Posterior cingulate gyrus (tissue), 11 donors: ENCODE measurements around the gene FIBP.

ENCODE experiments used
- DNase-seq, 10 donors: peaks; one replicate each; pipeline versions ENCODE4 v3.0.0 to v3.0.0-alpha.2; 2020 to 2021; ENCODE audit warnings: mixed read lengths in 3 of 10
- intact Hi-C: fragments of 100-400 bp; cut with DNase I; formaldehyde crosslinking; loops from one replicate; pipeline ENCODE4 v1.15.1; 2023

The FIBP gene

DNA sequence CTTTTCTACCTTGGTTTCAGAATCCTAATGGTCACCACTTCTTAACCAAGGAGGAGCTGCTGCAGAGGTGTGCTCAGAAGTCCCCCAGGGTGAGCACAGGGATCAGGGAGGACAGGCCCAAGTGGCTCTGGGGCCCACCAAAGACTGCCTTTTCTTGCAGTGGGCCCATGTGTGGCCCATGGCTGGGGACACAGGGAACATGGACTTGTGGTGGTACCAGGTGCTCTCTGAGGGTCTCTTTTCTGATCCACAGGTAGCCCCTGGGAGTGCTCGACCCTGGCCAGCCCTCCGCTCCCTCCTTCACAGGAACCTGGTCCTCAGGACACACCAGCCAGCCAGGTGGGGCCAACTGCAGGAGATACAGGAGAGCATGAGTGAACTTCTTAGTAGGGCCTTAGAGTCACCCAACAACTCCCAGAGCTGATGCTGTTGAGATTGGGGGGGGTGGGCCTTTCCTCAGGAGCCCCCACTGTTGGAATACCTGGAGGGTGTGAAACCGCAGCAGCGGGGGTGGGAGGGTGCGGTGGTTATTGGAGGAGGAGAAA, 26.0 kb downstream of the FIBP start:
- DNase-seq, result peak in 2 of 10 donors; percentile 17 to 21
- intact Hi-C loops, result no loop called here

DNA sequence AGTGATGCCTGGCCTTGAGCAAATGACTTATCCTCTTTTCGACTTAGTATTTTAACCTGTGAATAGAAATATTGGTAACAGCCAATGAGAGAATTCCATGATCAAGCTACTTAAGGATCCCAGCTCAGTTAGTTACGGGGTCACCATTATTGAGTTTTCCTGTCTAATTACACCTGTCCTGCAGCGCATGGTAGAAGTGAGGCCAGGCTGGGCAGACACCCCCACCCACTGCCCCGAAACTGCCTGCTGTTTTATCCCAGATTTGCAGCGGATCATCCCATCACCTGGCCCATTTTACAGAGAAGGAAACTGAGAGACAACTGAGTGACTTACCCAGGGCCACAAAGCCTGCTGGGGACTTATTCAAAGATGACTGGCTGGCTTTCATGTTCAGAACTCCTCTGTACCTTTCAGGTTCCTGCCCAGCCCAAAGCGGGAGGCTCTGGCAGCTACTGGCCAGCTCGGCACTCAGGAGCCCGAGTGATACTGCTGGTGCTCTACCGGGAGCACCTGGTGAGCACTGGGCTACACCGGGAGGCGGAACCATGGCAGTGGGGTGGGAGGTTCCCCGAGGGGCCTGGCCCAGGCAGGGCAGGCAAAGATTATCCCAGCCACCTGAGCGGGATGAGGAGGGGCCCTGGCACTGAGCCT, 26.6 kb downstream of the FIBP start:
- intact Hi-C loops, result no loop called here
- DNase-seq, result peak in 2 of 10 donors; percentile 19 to 62

DNA sequence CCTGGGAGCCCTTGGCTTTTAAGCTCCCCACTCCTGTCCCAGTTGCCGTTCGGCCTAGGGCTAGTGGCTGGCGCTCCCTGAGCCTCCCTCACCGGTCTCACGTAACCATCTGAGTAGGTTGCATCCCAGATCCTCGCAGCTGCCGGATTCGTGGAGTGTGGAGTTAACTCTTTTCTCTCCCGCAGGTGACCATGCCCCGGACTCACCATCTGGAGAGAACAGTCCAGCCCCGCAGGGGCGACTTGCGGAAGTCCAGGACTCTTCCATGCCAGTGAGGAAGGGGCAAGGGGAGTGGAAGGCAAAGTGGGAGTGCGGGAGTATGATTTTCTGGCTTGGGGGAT, 27.1 kb downstream of the FIBP start:
- DNase-seq, result peak in 1 of 10 donors; percentile 78
- intact Hi-C loops, result no loop called here

DNA sequence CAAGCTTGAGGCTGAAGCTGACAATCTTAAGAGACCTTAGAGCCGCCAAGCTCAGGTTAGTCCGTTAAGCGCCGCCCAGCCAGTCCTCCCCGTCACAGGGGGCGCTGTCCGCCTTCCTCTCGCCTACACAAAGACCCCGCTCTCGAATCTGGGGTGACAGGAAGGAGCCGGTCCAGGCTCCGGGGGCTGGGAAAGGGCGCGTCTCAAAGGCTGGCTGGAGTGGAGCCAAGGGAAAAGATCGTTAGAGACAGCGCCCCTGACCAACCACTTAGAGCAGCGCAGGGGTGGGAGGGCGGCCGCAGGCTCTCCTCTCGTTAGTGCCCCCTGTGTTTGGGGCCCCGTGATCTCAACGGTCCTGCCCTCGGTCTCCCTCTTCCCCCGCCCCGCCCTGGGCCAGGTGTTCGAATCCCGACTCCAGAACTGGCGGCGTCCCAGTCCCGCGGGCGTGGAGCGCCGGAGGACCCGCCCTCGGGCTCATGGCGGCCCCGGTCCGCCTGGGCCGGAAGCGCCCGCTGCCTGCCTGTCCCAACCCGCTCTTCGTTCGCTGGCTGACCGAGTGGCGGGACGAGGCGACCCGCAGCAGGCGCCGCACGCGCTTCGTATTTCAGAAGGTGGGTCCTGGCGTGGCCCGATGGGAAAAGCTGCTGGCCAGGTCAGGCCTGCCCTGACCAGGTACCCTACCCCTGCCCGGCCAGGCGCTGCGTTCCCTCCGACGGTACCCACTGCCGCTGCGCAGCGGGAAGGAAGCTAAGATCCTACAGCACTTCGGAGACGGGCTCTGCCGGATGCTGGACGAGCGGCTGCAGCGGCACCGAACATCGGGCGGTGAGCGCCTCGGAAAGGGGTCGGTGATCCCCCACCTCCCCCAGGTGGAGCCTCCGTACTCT, 27.8 kb downstream of the FIBP start, which contains the start of gene MUS81:
MUS81 (plus strand) TSS at position 156 of the 887 bp plus-strand sequence; CDS start at position 477, 321 bp downstream.
- intact Hi-C loops, result no loop called here
- DNase-seq, result peak; percentile 92 to 99 (median 95)

DNA sequence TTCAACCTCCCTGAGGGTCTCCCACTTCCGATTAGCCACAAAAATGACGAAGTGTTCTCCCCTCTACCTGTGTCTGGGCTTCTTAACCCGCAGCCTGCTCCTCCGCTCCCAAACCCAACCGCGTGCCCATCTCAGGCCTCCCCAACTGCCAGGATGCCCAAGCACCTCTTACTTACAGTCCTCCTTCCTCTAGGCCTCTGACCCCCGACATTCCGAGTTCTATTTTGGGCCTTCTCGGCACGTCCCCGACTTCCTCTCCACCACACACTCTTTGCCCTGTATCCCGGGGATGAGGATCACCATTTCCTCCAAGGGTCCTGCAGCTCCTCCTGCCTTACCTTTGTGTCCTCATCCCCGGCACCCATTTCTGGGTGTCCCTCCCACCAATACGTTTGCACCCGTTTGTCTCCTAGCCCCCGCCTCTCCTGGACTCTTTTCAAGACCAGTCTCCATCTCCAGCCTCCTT, 28.4 kb downstream of the FIBP start:
- intact Hi-C loops, result loop anchor here (2.0 kb wide), 1 partner anchor 31 kb away; the partner anchor contains the start of gene CCDC85B

DNA sequence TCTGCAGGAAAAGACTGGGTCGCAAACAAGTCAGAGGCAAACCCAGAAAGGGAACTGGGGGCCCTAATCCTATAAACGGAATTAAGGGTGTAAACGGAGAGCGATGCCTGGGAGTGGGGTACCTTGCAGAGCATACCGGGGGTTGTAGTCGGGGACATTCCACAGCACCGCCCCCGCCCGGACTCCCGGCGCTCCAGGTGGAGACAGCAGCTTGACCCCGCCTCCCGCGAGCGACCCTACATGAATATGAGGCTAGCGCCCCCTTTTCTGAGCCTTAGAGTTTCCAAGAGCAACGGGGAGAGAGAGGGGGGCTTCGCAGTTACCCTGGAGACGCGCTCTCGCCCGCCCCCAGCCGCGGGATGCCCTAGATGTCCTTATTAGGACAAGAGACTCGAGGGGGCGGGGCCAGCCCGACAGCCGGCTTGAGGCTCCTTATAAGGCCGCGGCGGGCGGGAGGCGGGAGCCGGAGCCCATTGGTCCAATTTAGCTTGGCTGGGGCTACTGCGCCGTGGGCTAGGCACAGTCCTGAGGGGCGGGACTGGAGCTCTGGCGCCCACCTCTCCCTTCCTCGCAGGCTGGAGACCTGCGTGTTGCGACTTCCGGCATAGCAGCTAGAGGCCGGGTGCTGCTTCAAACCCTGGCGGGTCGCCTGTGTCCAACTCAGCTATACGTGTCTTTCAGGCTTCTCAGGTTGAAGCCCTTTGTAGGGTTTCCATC, 29.0 kb downstream of the FIBP start:
- intact Hi-C loops, result loop anchor here (2.0 kb wide), 1 partner anchor 32 kb away; the partner anchor contains the start of gene CCDC85B

More for the DNA sequence above, 28.4 kb downstream of the FIBP start:
- DNase-seq, result peak in 3 of 10 donors; percentile 26 to 74 (median 38)

DNA sequence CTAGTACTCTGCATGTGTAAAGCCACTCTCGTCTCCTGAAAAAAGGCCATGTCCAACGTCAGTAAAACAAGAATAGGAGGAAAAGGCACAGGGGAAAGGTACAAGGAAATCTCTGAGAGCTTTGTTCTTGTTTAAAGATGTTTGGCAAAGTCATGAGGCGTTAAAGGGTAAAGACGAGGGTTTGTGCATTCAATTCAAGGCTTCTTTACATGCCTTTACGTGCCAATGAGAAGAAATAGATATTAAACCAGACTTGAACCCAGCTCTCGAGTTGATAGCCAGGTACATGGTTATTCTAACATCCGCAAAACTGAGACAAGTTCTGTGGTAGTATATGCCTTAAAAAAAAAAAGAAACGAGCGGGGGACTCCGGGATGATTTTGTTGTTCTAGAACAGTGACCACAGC, 29.6 kb downstream of the FIBP start:
- intact Hi-C loops, result loop anchor here (2.0 kb wide), 1 partner anchor 32 kb away; the partner anchor contains the start of gene CCDC85B
- DNase-seq, result no peak

More for the DNA sequence above, 29.0 kb downstream of the FIBP start:
- peak; percentile 90 to 100 (median 97) for DNase-seq

DNA sequence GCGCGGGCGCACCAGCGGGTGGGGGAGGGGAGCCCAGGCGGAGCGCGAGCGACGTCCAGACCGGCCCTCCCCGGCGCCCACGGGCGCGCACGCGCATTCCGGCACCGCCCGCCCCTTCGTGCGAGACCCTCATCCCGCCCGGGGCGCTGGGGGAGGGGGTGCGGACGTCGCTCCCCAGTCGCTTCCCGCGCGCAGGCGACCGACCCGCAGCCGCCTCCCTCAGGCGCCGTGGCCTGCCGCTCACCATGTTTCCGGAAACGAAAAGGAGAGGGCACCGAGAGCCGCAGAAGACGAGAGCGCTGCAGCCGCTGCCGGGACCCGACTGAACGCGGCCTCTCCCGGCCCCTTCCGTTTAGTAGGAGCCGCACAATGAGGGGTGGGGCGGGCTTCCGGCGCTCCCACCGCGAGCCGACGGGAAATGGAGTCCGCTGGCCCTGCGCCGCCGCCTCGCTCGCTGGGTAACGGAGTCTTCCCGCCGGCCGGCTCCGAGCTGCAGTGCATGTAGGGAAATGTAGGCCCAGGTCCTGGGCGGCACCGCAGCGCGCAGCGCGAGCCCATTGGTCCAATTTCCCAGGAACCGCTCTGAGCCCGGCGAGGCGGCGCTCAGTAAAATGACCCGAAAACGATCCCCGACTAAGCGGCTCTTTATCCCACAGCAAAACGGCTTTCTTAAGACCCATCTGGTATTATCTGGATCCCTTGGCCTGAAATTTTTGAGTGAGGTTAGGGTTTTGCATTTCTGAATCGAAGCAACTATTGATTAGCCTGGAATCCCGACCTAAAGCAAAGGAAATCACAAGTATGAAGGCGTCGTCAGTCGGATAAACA, 30.2 kb downstream of the FIBP start, which contains the start of gene CFL1:
CFL1 (minus strand) TSS at position 328 of the 828 bp plus-strand sequence; CDS start at position 247, 81 bp downstream.
- DNase-seq, result peak; percentile 96 to 100 (median 98)
- intact Hi-C loops, result loop anchor here (2.0 kb wide), 1 partner anchor 33 kb away; the partner anchor contains the start of gene CCDC85B

DNA sequence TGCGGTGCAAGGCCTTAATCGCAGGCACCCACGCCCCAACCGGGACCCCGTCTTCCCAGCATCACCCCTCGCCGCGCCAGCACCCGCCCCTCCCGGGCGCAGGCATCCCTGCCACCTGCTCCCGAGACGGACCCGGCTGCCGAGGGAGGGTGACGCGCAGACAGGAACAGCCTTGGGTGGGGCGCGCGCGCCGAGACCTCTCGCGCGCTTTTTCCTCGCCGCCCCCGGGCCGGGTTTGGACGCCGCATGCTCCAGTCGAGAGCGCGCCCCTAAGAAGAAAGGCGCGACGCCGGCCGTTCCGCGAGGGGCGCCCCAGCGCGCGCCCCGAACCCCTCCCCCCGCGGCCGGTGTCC, 30.8 kb downstream of the FIBP start:
- intact Hi-C loops, result no loop called here
- DNase-seq, result peak in 8 of 10 donors; percentile 40 to 95 (median 61)

DNA sequence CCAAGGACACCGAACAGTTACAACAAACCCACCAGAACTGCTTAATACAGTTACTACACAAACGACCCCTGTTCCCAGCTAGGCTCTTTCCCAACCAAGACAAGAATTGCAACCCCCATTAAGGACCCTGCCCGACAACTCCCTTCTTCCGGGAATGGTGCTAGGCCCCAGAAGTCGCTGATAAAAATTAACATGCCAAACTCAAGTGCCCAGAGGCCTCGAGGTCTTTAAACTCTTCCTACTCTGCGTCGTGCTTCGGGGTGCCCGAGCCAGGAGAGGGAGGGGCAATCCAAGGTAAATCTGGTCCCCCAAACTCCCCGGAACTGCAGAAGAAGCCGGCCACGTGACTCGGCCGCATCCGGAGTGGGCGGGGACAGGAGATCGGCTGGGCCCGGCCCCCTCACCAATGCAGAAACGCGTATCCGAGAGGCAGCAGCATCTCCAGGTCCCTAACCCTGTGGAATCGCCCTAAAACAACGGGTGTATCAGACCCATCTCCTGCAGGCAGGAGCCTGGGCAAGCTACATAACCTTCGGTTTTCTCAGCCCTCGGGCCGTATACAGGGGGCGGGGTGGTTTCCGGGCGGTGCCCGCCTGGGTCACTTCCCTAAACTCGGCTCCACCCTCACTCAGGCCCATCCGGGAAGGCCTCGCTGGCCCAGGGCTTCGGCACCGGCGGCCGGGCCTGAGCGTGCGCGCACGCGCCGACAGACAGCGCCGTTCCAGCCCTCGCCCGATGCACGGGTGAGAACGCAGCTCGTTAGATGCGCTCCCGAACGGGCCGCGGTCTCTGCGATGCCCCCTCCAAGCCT, 31.4 kb downstream of the FIBP start:
- intact Hi-C loops, result no loop called here
- peak; percentile 64 to 96 (median 80) for DNase-seq

DNA sequence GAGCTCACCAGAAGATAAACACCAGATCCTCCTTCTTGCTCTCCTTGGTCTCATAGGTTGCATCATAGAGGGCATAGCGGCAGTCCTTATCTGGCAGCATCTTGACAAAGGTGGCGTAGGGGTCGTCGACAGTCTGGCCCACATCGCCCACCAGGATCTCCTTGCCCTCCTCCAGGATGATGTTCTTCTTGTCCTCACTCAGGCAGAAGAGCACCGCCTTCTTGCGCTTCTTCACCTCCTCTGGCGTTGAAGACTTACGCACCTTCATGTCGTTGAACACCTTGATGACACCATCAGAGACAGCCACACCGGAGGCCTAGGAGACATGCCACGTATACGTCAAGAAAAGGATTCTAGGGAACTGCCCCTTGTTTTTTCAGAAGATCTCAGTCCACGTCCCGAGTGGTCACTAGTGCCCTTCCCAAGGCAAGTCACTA, 32.3 kb downstream of the FIBP start:
- DNase-seq, result peak in 2 of 10 donors; percentile 2 to 33
- intact Hi-C loops, result no loop called here

DNA sequence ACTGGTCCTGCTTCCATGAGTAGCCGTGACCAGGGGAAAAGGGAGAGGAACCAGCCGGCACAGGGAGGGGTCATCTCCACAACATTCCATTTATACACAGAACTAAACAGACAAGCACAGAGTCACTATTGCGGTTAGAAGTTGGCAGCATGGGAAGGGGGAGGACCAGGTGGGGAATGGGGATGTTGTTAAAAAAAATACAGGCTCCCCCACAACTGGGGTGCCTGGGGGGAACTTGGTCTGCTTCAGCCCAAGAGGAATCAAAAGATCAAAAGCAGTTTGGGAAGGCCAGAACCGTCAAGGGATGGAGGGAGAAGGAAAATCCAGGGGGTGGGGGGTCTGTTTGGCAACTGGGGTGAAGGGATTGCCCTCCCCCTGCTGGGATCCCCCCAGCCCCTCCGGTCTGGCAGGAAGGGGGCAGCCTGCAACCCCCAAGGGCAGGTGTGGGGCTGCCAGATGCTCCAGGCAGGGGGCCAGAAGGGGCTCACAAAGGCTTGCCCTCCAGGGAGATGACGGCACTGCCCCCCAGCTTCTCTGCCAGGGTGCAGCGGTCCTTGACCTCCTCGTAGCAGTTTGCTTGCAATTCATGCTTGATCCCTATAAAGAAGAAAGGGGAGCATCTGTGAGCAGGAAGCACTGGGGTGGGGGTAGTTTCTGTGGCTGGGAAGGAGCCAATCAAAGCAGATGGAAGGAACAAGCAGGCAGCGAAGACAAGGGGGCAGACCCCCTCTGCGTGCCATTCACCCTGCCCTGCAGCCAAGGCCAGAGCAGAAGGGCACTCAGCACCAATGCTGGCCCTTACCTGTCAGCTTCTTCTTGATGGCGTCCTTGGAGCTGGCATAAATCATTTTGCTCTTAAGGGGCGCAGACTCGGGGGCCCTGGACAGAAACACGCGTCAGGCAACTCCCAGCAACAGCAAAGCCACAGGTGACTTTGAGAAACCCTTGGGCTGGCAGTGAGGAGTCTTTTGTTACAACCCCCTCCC, 33.1 kb downstream of the FIBP start:
- peak in 2 of 10 donors; percentile 2 to 76 for DNase-seq
- intact Hi-C loops, result no loop called here

DNA sequence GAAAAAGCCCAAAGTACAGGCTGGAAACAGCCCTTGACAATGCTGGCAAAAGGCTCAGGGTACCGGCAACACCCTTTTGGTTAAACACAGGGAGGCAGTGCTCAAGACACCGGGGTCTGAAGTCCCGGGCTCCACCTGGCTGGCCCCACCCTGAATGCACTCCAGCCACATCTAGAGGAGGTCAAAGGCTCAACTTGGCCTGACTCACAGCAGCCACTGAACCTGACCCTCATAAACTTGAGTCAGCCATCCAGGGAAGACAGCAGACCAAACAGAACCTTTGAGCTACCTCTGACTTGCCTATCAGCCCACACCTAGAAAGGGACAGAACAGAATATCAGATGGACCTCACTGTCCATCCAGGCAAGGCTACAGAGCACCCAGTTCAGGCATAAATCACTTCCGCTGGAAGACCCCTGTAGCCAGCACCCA, 34.1 kb downstream of the FIBP start:
- peak in 1 of 10 donors; percentile 59 for DNase-seq
- intact Hi-C loops, result no loop called here

DNA sequence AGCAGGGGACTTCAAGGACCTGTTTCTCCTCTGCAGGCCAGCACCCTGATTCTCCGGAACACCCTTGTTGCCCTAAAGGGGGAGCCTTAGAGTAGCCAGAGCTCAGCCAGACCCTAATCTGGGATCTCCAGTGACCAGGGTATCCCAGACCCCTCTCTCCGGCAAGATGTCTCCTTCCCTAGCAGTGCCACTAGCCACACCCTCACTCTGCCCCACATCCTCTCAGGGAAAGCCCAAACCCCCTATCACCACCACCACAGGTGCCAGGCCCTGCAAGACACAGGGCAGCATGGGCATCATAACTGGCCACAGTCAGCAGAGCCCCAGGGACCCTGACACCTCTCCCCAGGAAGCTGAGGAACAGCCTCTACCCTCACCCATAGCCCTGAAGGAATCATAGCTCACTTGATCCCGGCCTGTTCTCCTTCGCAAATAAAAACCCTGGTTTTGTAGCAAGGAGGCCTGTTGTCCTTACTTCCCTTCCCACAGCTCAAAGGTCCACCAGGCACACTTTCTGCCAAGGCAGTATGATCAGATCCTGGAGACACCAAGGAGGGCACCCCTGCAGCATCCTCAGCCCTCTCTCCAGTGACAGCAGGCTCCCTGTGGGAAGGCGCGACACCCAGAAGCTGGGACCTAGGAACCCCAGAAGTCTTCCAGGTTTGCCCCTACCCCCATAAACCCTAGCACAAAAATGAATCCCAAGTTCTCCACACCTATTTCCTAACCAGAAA, 34.9 kb downstream of the FIBP start:
- intact Hi-C loops, result no loop called here

DNA sequence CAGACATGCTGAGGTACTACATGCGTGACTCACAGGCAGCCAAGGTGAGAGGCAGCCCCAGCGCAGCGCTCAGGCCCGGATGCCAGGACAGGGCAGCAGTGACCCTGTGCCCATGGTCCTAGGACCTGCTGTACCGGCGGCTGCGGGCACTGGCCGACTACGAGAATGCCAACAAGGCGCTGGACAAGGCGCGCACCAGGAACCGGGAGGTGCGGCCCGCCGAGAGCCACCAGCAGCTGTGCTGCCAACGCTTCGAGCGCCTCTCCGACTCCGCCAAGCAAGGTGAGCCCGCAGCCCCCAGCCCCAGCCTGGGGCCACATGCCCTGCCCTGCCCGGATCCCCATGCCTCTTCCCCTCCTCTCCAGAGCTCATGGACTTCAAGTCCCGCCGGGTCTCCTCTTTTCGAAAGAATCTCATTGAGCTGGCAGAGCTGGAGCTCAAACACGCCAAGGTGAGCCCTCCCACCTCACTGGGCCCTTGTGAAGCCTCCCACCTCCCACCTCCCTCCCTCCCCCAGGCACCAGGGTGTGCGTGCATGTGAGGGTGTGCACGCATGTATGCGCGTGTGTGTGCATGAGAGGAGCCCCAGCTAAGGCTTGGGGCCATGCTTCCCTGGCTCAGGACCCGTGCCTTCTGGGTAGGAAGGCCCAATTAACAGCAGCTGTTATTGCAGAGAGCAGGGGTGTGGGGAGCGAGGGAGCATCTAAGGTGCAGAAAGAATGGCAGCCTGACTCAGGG, 35.6 kb downstream of the FIBP start:
- peak in 2 of 10 donors; percentile 62 to 82 for DNase-seq
- intact Hi-C loops, result no loop called here

More for the DNA sequence above, 34.9 kb downstream of the FIBP start:
- no peak for DNase-seq
